AG04449 (cell line): ENCODE data around the gene IFNG.

Experiments used
- CTCF ChIA-PET: fragments of 350-600 bp; formaldehyde crosslinking; extraction: SDS; loops from one replicate; lab custom pipeline; 2021; ENCODE audit warnings: antibody characterized with exemption; lab: Yijun Ruan, JAX
- POLR2A ChIA-PET: fragments of 400-600, 350-600 bp; formaldehyde crosslinking; extraction: SDS; loops from one replicate; lab custom pipeline; 2020; ENCODE audit warnings: antibody characterized with exemption, inconsistent platforms; lab: Yijun Ruan, JAX
- DNase-seq: peaks from one replicate; pipeline ENCODE4 v3.0.0-alpha.2; 2010; ENCODE audit warnings: low read depth, low spot score
- H3K4me3 ChIP-seq: 2 replicates; pipeline ENCODE4 v1.5.1; 2011; ENCODE audit warnings: low read depth, mild to moderate bottlenecking, control low read depth, low read length
- CTCF ChIP-seq: IDR thresholded peaks from one replicate; pipeline ENCODE4 v1.5.1; 2011; ENCODE audit warnings: mild to moderate bottlenecking, moderate library complexity, low read length, control low read depth, inconsistent platforms; ENCODE audit not compliant: insufficient read depth; ENCODE audit errors: missing control alignments

The IFNG gene

GRCh38 chr12:68170726-68171125 lies 11.2 kb upstream of the IFNG start:
- ChIA-PET POLR2A (no interaction called here), CTCF (no interaction called here)
- no peak for DNase-seq
- no peak overlapping the region for H3K4me3 ChIP-seq
- TF ChIP-seq CTCF, result no peak

GRCh38 chr12:68169213-68169889 lies 9.8 kb upstream of the IFNG start:
- ChIA-PET POLR2A (interaction anchor here (0.5 kb wide), 1 partner anchor 21 kb away, joined by 3 read pairs; no protein-coding TSS in a partner anchor), CTCF (interaction anchor here (1.3 to 1.6 kb wide), 2 partner anchors 11 to 129 kb away, joined by 4 to 5 read pairs; no protein-coding TSS in a partner anchor)
- no peak overlapping the region for H3K4me3 ChIP-seq
- no peak for TF ChIP-seq CTCF
- no peak for DNase-seq

- H3K4me3 ChIP-seq, result no peak overlapping the region
- DNase-seq, result no peak
- no peak for TF ChIP-seq CTCF
- ChIA-PET POLR2A (no interaction called here), CTCF (no interaction called here)
These were observed 6.8 kb upstream of the IFNG start for GRCh38 chr12:68166317-68166831.

- DNase-seq, result no peak
- ChIA-PET CTCF (no interaction called here), POLR2A (no interaction called here)
- no peak overlapping the region for H3K4me3 ChIP-seq
- TF ChIP-seq CTCF, result no peak
These were observed 4.1 kb upstream of the IFNG start for GRCh38 chr12:68163560-68164081.

- TF ChIP-seq CTCF, result no peak
- H3K4me3 ChIP-seq, result no peak overlapping the region
- POLR2A ChIA-PET, result no interaction called here
- no peak for DNase-seq
- CTCF ChIA-PET, result no interaction called here
These were observed 2.8 kb upstream of the IFNG start for GRCh38 chr12:68162374-68162773.

GRCh38 chr12:68158432-68158831 lies 1.1 kb downstream of the IFNG start:
- CTCF ChIA-PET, result interaction anchor here (0.9 to 3.6 kb wide), 8 partner anchors 8 to 804 kb away, joined by 3 to 31 read pairs (median 4); no protein-coding TSS in a partner anchor
- TF ChIP-seq CTCF, result peak; percentile 24
- POLR2A ChIA-PET, result no interaction called here
- no peak for DNase-seq
- no peak overlapping the region for H3K4me3 ChIP-seq
